RKO (cell line): ENCODE measurements around the gene TRIO.

ENCODE experiments used
- DNase-seq: peaks from one replicate; pipeline ENCODE4 v3.0.0-alpha.2; 2016; ENCODE audit warnings: low spot score

TRIO gene

DNA sequence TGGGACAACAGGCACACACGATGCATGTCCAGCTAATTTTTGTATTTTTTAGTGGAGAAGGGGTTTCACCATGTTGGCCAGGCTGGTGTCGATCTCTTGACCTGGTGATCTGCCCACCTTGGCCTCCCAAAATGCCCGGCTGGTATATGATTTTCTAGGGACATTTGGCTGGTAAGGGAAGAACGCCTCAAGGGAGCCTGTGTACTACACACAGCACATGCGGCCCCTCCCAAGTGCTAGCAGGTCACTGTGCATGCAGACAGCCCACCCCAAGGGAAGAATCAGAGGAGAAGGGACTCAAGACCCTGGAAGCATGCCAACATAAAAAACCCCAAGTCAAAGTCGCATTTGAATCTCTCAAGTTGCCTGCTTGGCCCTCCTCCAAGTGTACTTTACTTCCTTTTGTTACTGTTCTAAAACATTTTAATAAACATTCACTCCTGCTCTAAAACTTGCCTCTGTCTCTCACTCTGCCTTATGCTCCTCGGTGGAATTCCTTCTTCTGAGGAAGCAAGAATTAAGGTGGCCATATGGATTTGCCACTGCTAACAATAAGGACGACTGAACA, 414.1 kb downstream of the TRIO start:
- no peak for DNase-seq

- DNase-seq: no peak
These were observed 414.8 kb downstream of the TRIO start for GRCh38 chr5:14557791-14558415.
